IMR-90 (cell line): ENCODE measurements around the gene FSD1L. TPM values are rescaled to one million over a fixed set of nuclear protein-coding genes. Genes with fewer than 3 reads are reported as not detected.

Experiments
- ATAC-seq: fragments of 200-7000 bp; cut with Tn5 transposase; 2 replicates; pipeline ENCODE4 v1.9.1; 2020; ENCODE audit warnings: low read depth, mild to moderate bottlenecking, moderate library complexity
- BruUV-seq: library from RNA; stranded (reverse); fragments of 400-500 nt; replicated peaks from 2 replicates; lab custom pipeline; 2021; lab: Mats Ljungman, UMichigan
- CTCF ChIA-PET: fragments of 300-600 bp; formaldehyde crosslinking; extraction: SDS; loops from one replicate; lab custom pipeline; 2021; ENCODE audit warnings: antibody characterized with exemption; lab: Yijun Ruan, JAX
- POLR2A ChIA-PET: fragments of 300-600 bp; sonication (Branson Sonifier 250); formaldehyde crosslinking; loops from one replicate; lab custom pipeline; 2022; ENCODE audit warnings: antibody characterized with exemption; ENCODE audit not compliant: unreplicated experiment; lab: Charles Lee
- DNase-seq: peaks from one replicate; pipeline ENCODE4 v3.0.0; 2013
- H2AFZ ChIP-seq: replicated peaks from 2 replicates; pipeline ENCODE3; 2013; ENCODE audit warnings: low read length, mild to moderate bottlenecking; ENCODE audit not compliant: poor library complexity
- H2AK5ac ChIP-seq: 2 replicates; pipeline ENCODE4 v1.6.1; 2013; ENCODE audit warnings: low read depth, low read length, inconsistent platforms
- H2AK9ac ChIP-seq: replicated peaks from 2 replicates; pipeline ENCODE3; 2013; ENCODE audit warnings: mild to moderate bottlenecking, low read depth, low read length, moderate library complexity; ENCODE audit not compliant: poor library complexity
- H2BK120ac ChIP-seq: 2 replicates; pipeline ENCODE4 v1.6.1; 2013; ENCODE audit warnings: low read depth, low read length, inconsistent platforms
- H2BK15ac ChIP-seq: 3 replicates; pipeline ENCODE4 v1.6.1; 2013; ENCODE audit warnings: low read depth, low read length, inconsistent platforms
- H2BK20ac ChIP-seq: 2 replicates; pipeline ENCODE4 v1.6.1; 2013; ENCODE audit warnings: low read depth, mild to moderate bottlenecking, inconsistent platforms, low read length, moderate library complexity
- H2BK5ac ChIP-seq: 2 replicates; pipeline ENCODE4 v1.6.1; 2013; ENCODE audit warnings: mild to moderate bottlenecking, low read depth, low read length, inconsistent platforms; ENCODE audit not compliant: poor library complexity, severe bottlenecking
- H3K14ac ChIP-seq: replicated peaks from 2 replicates; pipeline ENCODE4 v1.6.1; 2013; ENCODE audit warnings: low read depth, low read length, inconsistent platforms
- H3K18ac ChIP-seq: 2 replicates; pipeline ENCODE4 v1.6.1; 2013; ENCODE audit warnings: low read depth, low read length, control low read depth
- H3K23ac ChIP-seq: 2 replicates; pipeline ENCODE4 v1.6.1; 2013; ENCODE audit warnings: low read depth, low read length, inconsistent platforms
- H3K27ac ChIP-seq: 2 replicates; pipeline ENCODE4 v1.5.1; 2013; ENCODE audit warnings: mild to moderate bottlenecking, control low read depth, low read length; ENCODE audit not compliant: insufficient read depth
- H3K27me3 ChIP-seq: 2 replicates; pipeline ENCODE4 v1.6.1; 2013; ENCODE audit warnings: low read length; ENCODE audit not compliant: control insufficient read depth, insufficient read depth
- H3K36me3 ChIP-seq: 2 replicates; pipeline ENCODE4 v1.6.1; 2013; ENCODE audit warnings: low read length, mixed read lengths; ENCODE audit not compliant: control insufficient read depth, insufficient read depth
- H3K4ac ChIP-seq: 2 replicates; pipeline ENCODE4 v1.6.1; 2013; ENCODE audit warnings: low read depth, low read length, inconsistent platforms
- H3K4me1 ChIP-seq: 2 replicates; pipeline ENCODE4 v1.6.1; 2013; ENCODE audit warnings: low read length, mixed read lengths; ENCODE audit not compliant: control insufficient read depth, insufficient read depth
- H3K4me2 ChIP-seq: 2 replicates; pipeline ENCODE4 v1.6.1; 2013; ENCODE audit warnings: low read depth, mild to moderate bottlenecking, control low read depth, low read length, moderate library complexity
- H3K4me3 ChIP-seq: 2 replicates; pipeline ENCODE4 v1.5.1; 2013; ENCODE audit warnings: low read depth, mild to moderate bottlenecking, control low read depth, low read length, moderate library complexity; ENCODE audit not compliant: insufficient read depth
- H3K56ac ChIP-seq: 2 replicates; pipeline ENCODE4 v1.6.1; 2013; ENCODE audit warnings: low read length, inconsistent platforms; ENCODE audit not compliant: insufficient read depth; ENCODE audit errors: extremely low read depth
- H3K79me1 ChIP-seq, 2 experiments: 2 replicates each; pipeline ENCODE4 v1.6.1; 2013; ENCODE audit warnings: low read length in 2 of 2, inconsistent platforms in 1 of 2, low read depth in 1 of 2
- H3K9ac ChIP-seq: 2 replicates; pipeline ENCODE4 v1.6.1; 2013; ENCODE audit warnings: low read depth, low read length, control low read depth
- H3K9me1 ChIP-seq: 2 replicates; pipeline ENCODE4 v1.6.1; 2013; ENCODE audit warnings: low read length, inconsistent platforms; ENCODE audit not compliant: insufficient read depth
- H3K9me3 ChIP-seq: 2 replicates; pipeline ENCODE4 v1.6.1; 2013; ENCODE audit warnings: low read length; ENCODE audit not compliant: control insufficient read depth, insufficient read depth
- H4K20me1 ChIP-seq: 2 replicates; pipeline ENCODE4 v1.6.1; 2013; ENCODE audit warnings: low read length, inconsistent platforms; ENCODE audit not compliant: insufficient read depth
- H4K5ac ChIP-seq: 2 replicates; pipeline ENCODE4 v1.6.1; 2013; ENCODE audit warnings: mild to moderate bottlenecking, low read depth, low read length, control low read depth
- H4K8ac ChIP-seq, 2 experiments: 2 replicates each; pipeline ENCODE4 v1.6.1; 2013; ENCODE audit warnings: low read depth in 2 of 2, low read length in 2 of 2, control low read depth in 1 of 2, inconsistent platforms in 1 of 2
- H4K91ac ChIP-seq: 2 replicates; pipeline ENCODE4 v1.6.1; 2013; ENCODE audit warnings: low read depth, low read length, inconsistent platforms; ENCODE audit not compliant: insufficient read depth
- CHD1 ChIP-seq: IDR thresholded peaks from 2 replicates; pipeline ENCODE4 v1.6.1; 2012; ENCODE audit warnings: low read depth, low read length, improper control_type of control experiment
- MAZ ChIP-seq: IDR thresholded peaks from 2 replicates; pipeline ENCODE4 v1.6.1; 2012; ENCODE audit warnings: low read depth, mild to moderate bottlenecking, low read length, improper control_type of control experiment, moderate library complexity, borderline replicate concordance
- MXI1 ChIP-seq: IDR thresholded peaks from 2 replicates; pipeline ENCODE4 v1.6.1; 2012; ENCODE audit warnings: low read depth, mild to moderate bottlenecking, low read length, moderate library complexity, borderline replicate concordance
- NFE2L2 ChIP-seq: fragments of 150-350 bp; IDR thresholded peaks from 2 replicates; pipeline ENCODE4 v1.6.1; 2016; ENCODE audit warnings: low read depth, mild to moderate bottlenecking, low read length
- POLR2A ChIP-seq: IDR thresholded peaks from 2 replicates; pipeline ENCODE4 v1.6.1; 2012; ENCODE audit warnings: mild to moderate bottlenecking, low read depth, low read length
- RCOR1 ChIP-seq: IDR thresholded peaks from 2 replicates; pipeline ENCODE4 v1.6.1; 2012; ENCODE audit warnings: mild to moderate bottlenecking, low read length, improper control_type of control experiment; ENCODE audit not compliant: insufficient replicate concordance
- SMC3 ChIP-seq: fragments of 150-350 bp; IDR thresholded peaks from 2 replicates; pipeline ENCODE4 v1.6.1; 2016; ENCODE audit warnings: low read depth, mild to moderate bottlenecking, antibody characterized with exemption, low read length, moderate library complexity
- USF2 ChIP-seq: fragments of 150-350 bp; IDR thresholded peaks from 2 replicates; pipeline ENCODE4 v1.6.1; 2017; ENCODE audit warnings: mild to moderate bottlenecking, antibody characterized with exemption, low read length, low read depth
- WGBS, 2 experiments: methylation state at CpG; one replicate each; pipeline versions ENCODE4 v1.1.5 to v1.1.7; 2013; ENCODE audit warnings: missing lambda C conversion rate in 2 of 2; ENCODE audit not compliant: insufficient read length in 1 of 2; ENCODE audit errors: extremely low coverage in 2 of 2; 5-methylcytosine and 5-hydroxymethylcytosine counted together
- dilution Hi-C: fragments of 300-500 bp; cut with HindIII; formaldehyde crosslinking; loops from one replicate; pipeline ENCODE4 v1.14.3; 2018; ENCODE audit warnings: low sequenced_read_pairs; ENCODE audit not compliant: unreplicated experiment
- in situ Hi-C: fragments of 300-500 bp; cut with MboI; formaldehyde crosslinking; loops from 3 replicates; pipeline ENCODE4 v1.14.3; 2019; ENCODE audit warnings: low sequenced_read_pairs, inconsistent platforms, mixed read lengths
- intact Hi-C: fragments of 100-400 bp; cut with micrococcal nuclease; formaldehyde crosslinking; loops from 2 replicates; pipeline ENCODE4 v1.10.0; 2022
- polyA plus RNA-seq, 3 experiments: library from polyadenylated mRNA; depleted of rRNA; stranded (reverse); fragments of >200 nt; gene quantifications; 2 replicates each; pipeline ENCODE4 v1.2.3, GENCODE V29; 2012; ENCODE audit warnings: low replicate concordance in 1 of 3
- total RNA-seq: library from RNA; depleted of rRNA; stranded (reverse); fragments of >200 nt; gene quantifications from 2 replicates; pipeline ENCODE4 v1.2.3, GENCODE V29; 2012

FSD1L gene
- total and polyA plus RNA-seq, 2 of the 4 experiments (the other 2 are of a cell fraction), result 1.4 to 2.9 TPM

DNA sequence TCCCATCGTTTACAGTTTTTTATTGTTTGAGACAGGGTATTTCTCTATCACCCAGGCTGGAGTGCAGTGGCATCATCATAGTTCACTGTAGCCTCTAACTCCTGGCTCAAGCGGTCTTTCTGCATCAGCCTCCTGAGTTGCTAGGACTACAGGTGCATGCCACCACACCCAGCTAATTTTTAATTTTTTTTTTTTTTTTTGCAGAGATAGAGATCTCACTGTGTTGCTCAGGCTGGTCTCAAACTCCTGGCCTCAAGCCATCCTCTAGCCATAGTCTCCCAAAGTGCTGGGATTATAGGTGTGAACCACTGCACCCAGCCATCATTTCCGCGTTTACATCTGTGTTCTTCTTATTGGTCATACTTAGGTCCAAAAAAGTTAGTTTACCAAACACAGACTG is 53.6 kb downstream of the FSD1L start:
- DNase-seq, result no peak
- Histone ChIP-seq H2BK5ac (no peak overlapping the region), H3K4me3 (no peak overlapping the region), H2AK9ac (no peak overlapping the region), H3K9ac (no peak overlapping the region), H2BK15ac (no peak overlapping the region), H3K4me2 (no peak overlapping the region), H2AK5ac (no peak overlapping the region), H3K36me3 (no peaks in the 10 kb centered on the region), H3K27ac (no peak overlapping the region), H4K5ac (no peak overlapping the region), H4K20me1 (peaks cover 2% of the 10 kb centered on the region; the same call in 1 of the 2 replicates), H3K4me1 (no peaks in the 10 kb centered on the region; the same call in 1 of the 2 replicates), H2BK120ac (no peak overlapping the region), H3K27me3 (no peaks in the 10 kb centered on the region), H4K91ac (no peak overlapping the region), H3K4ac (no peak overlapping the region), H3K9me1 (no peaks in the 10 kb centered on the region), H3K9me3 (no peaks in the 10 kb centered on the region), H2BK20ac (no peak overlapping the region), H3K79me1 (peaks cover 12 to 15% of the 10 kb centered on the region in 2 experiments; a peak in 3 of 4 replicates), H3K56ac (no peak overlapping the region), H3K23ac (no peak overlapping the region), H2AFZ (no peak overlapping the region), H3K14ac (no peak overlapping the region), H4K8ac (no peak overlapping the region), H3K18ac (no peak overlapping the region)
- no CpG with 5 or more reads among the region's 4 CpGs for WGBS, 2 experiments
- ChIA-PET POLR2A (no interaction called here), CTCF (interaction anchor here (0.6 kb wide), 1 partner anchor 442 kb away, joined by 4 read pairs; no protein-coding TSS in a partner anchor)
- intact Hi-C loops, result loop anchor here (5.0 kb wide), 1 partner anchor 34 kb away; no protein-coding TSS in a partner anchor
- dilution Hi-C loops, result no loop called here
- BruUV-seq, result no TSS peak
- ATAC-seq, result no peak
- in situ Hi-C loops, result no loop called here
- no peak for TF ChIP-seq SMC3
- no peak for TF ChIP-seq POLR2A
- no peak for TF ChIP-seq NFE2L2
- TF ChIP-seq MAZ, result no peak
- TF ChIP-seq CHD1, result no peak
- TF ChIP-seq RCOR1, result no peak
- no peak for TF ChIP-seq USF2
- no peak for TF ChIP-seq MXI1
